ENCODE data around the gene CACNB1. TPM values are rescaled to one million over a fixed set of nuclear protein-coding genes. Genes with fewer than 3 reads are reported as not detected.
"Not testable (repeated sequence)": the region's sequence is repeated elsewhere in the genome, so short reads cannot be mapped to it uniquely, and the experiment has no call there.

Gene CACNB1
- polyA plus RNA-seq, 1 donor = 232 TPM

GRCh38 chr17:39175695-39176093, 21.8 kb downstream of the CACNB1 start:
- DNase-seq (ENCODE audit: low read depth) = no peak

GRCh38 chr17:39174920-39175694, 22.4 kb downstream of the CACNB1 start:
- no peak for DNase-seq (ENCODE audit: low read depth)

GRCh38 chr17:39173526-39174274, 23.8 kb downstream of the CACNB1 start:
- DNase-seq (ENCODE audit: low read depth) = no peak

GRCh38 chr17:39173080-39173479, 24.4 kb downstream of the CACNB1 start:
- DNase-seq (ENCODE audit: low read depth) = no peak

GRCh38 chr17:39171933-39172332, 25.5 kb downstream of the CACNB1 start:
- DNase-seq (ENCODE audit: low read depth) = no peak

GRCh38 chr17:39170558-39170957, 26.9 kb downstream of the CACNB1 start:
- no peak for DNase-seq (ENCODE audit: low read depth)

- no peak for DNase-seq (ENCODE audit: low read depth)
Measured at GRCh38 chr17:39170109-39170508, 27.4 kb downstream of the CACNB1 start.

GRCh38 chr17:39169518-39169917, 28.0 kb downstream of the CACNB1 start:
- DNase-seq (ENCODE audit: low read depth) = no peak

- DNase-seq (ENCODE audit: low read depth) = no peak
Measured at GRCh38 chr17:39169101-39169500, 28.4 kb downstream of the CACNB1 start.

GRCh38 chr17:39168503-39168902, 29.0 kb downstream of the CACNB1 start:
- DNase-seq (ENCODE audit: low read depth) = not testable (repeated sequence)

GRCh38 chr17:39167476-39167875, 30.0 kb downstream of the CACNB1 start:
- no peak for DNase-seq (ENCODE audit: low read depth)

GRCh38 chr17:39166437-39167335, 30.8 kb downstream of the CACNB1 start:
- no peak for DNase-seq (ENCODE audit: low read depth)

- no peak for DNase-seq (ENCODE audit: low read depth)
Measured at GRCh38 chr17:39165841-39166349, 31.6 kb downstream of the CACNB1 start, which contains the start of gene ARL5C. ARL5C (minus strand) TSS chr17:39166161; CDS start chr17:39165760, 401 bp downstream.

GRCh38 chr17:39165178-39165840, 32.2 kb downstream of the CACNB1 start:
- no peak for DNase-seq (ENCODE audit: low read depth)

- DNase-seq (ENCODE audit: low read depth) = peak; percentile 81
Measured at GRCh38 chr17:39164675-39165143, 32.8 kb downstream of the CACNB1 start.

GRCh38 chr17:39161962-39162361, 35.5 kb downstream of the CACNB1 start:
- no peak for DNase-seq (ENCODE audit: low read depth)

- DNase-seq (ENCODE audit: low read depth) = no peak
Measured at GRCh38 chr17:39158623-39159022, 38.8 kb downstream of the CACNB1 start.

GRCh38 chr17:39156491-39156890, 41.0 kb downstream of the CACNB1 start:
- no peak for DNase-seq (ENCODE audit: low read depth)

GRCh38 chr17:39155654-39156053, 41.8 kb downstream of the CACNB1 start:
- no peak for DNase-seq (ENCODE audit: low read depth)

- DNase-seq (ENCODE audit: low read depth) = peak; percentile 87
Measured at GRCh38 chr17:39153599-39154051, 43.8 kb downstream of the CACNB1 start.
